ENCODE measurements around the gene DENND1A. TPM values are rescaled to one million over a fixed set of nuclear protein-coding genes. Genes with fewer than 3 reads are reported as not detected.

Gene DENND1A
- total RNA-seq, 1 donor from 2014 or later = 23.0 TPM

GRCh38 chr9:123425836-123426365 is 504.0 kb downstream of the DENND1A start:
- intact Hi-C loops (cut with DNase I) = no loop called here
- Histone ChIP-seq H3K9me3 (no peaks in the 10 kb centered on the region), H3K27ac (no peak overlapping the region), H3K27me3 (ENCODE audit: low read depth) (no peaks in the 10 kb centered on the region), H3K4me3 (no peak overlapping the region), H3K36me3 (peaks cover 14% of the 10 kb centered on the region), H3K4me1 (no peaks in the 10 kb centered on the region)
- DNase-seq = no peak
- no peak for ATAC-seq
- TF ChIP-seq CTCF (IDR thresholded peaks at IDR 0.05) = no peak

GRCh38 chr9:123425261-123425821 is 504.6 kb downstream of the DENND1A start:
- TF ChIP-seq CTCF (IDR thresholded peaks at IDR 0.05) = no peak
- H3K27ac ChIP-seq = no peak overlapping the region

GRCh38 chr9:123424552-123425225 is 505.2 kb downstream of the DENND1A start:
- TF ChIP-seq CTCF (IDR thresholded peaks at IDR 0.05) = no peak
- Histone ChIP-seq H3K27me3 (ENCODE audit: low read depth) (no peaks in the 10 kb centered on the region), H3K36me3 (peaks cover 9% of the 10 kb centered on the region), H3K4me3 (no peak overlapping the region), H3K9me3 (no peaks in the 10 kb centered on the region), H3K27ac (no peak overlapping the region), H3K4me1 (no peaks in the 10 kb centered on the region)
- intact Hi-C loops (cut with DNase I) = no loop called here
- DNase-seq = no peak
- no peak for ATAC-seq

More at GRCh38 chr9:123425261-123425821, 504.6 kb downstream of the DENND1A start:
- Histone ChIP-seq H3K36me3 (peaks cover 10% of the 10 kb centered on the region), H3K27me3 (ENCODE audit: low read depth) (no peaks in the 10 kb centered on the region), H3K4me1 (no peaks in the 10 kb centered on the region), H3K4me3 (no peak overlapping the region), H3K9me3 (no peaks in the 10 kb centered on the region)
- intact Hi-C loops (cut with DNase I) = no loop called here
- DNase-seq = no peak
- ATAC-seq = no peak

- ATAC-seq (no peak), DNase-seq (no peak)
- no peaks in the 10 kb centered on the region for H3K4me1 ChIP-seq
- H3K4me3 ChIP-seq = no peak overlapping the region
- no peaks in the 10 kb centered on the region for H3K27me3 ChIP-seq (ENCODE audit: low read depth)
- H3K27ac ChIP-seq = no peak overlapping the region
- no peaks in the 10 kb centered on the region for H3K9me3 ChIP-seq
- TF ChIP-seq CTCF (IDR thresholded peaks at IDR 0.05) = no peak
- H3K36me3 ChIP-seq = peaks cover 9% of the 10 kb centered on the region
- intact Hi-C loops (cut with DNase I) = no loop called here
These were observed 505.8 kb downstream of the DENND1A start for GRCh38 chr9:123424131-123424530.

GRCh38 chr9:123423311-123423640 is 506.6 kb downstream of the DENND1A start:
- H3K36me3 ChIP-seq = peaks cover 9% of the 10 kb centered on the region
- intact Hi-C loops (cut with DNase I) = no loop called here
- no peaks in the 10 kb centered on the region for H3K4me1 ChIP-seq
- no peaks in the 10 kb centered on the region for H3K27me3 ChIP-seq (ENCODE audit: low read depth)
- ATAC-seq (no peak), DNase-seq (no peak)
- H3K9me3 ChIP-seq = no peaks in the 10 kb centered on the region
- TF ChIP-seq CTCF (IDR thresholded peaks at IDR 0.05) = no peak
- H3K4me3 ChIP-seq = no peak overlapping the region
- H3K27ac ChIP-seq = no peak overlapping the region

All from lower lobe of right lung (tissue), 2 donors.